NCI-H2081 (cell line): ENCODE data around the gene CNDP1.

ENCODE experiments used
- DNase-seq, 2 experiments: peaks; one replicate each; lab custom pipeline; 2025; lab: John Stamatoyannopoulos, UW

CNDP1 gene

GRCh38 chr18:74507097-74507881, 27.0 kb upstream of the CNDP1 start:
- no peak for DNase-seq

GRCh38 chr18:74507927-74508326, 26.4 kb upstream of the CNDP1 start:
- DNase-seq = no peak

- no peak for DNase-seq
Observed at GRCh38 chr18:74508366-74508765, 25.9 kb upstream of the CNDP1 start.

DNA sequence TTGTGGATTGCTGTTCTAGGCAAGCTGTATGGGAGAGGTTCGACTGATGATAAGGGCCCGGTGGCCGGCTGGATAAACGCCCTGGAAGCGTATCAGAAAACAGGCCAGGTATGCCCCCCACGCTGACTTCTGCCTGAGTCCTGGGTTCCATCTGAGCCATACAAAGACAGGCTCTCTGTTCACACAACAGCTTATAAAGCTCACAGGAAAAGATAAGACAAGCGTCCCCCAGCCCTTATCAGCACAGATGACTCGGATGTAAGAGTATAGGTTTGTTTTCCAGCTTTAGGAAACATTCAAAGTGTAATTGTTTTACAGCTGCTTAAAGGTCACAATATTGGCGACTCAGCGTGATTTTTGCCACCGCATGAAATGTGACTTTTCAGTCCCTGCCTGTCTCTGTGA, 25.5 kb upstream of the CNDP1 start:
- no peak for DNase-seq

GRCh38 chr18:74509856-74510769, 24.2 kb upstream of the CNDP1 start:
- DNase-seq = no peak

DNA sequence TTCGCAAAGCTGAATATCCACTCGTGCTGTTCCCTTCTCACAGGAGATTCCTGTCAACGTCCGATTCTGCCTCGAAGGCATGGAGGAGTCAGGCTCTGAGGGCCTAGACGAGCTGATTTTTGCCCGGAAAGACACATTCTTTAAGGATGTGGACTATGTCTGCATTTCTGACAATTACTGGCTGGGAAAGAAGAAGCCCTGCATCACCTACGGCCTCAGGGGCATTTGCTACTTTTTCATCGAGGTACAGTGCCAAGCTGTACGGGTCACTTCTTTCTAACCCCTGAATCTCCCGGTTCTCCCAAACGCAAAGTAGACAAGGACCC, 23.6 kb upstream of the CNDP1 start:
- no peak for DNase-seq

- DNase-seq = no peak
Observed at GRCh38 chr18:74511823-74512222, 22.5 kb upstream of the CNDP1 start.

- no peak for DNase-seq
Observed at GRCh38 chr18:74512321-74513053, 21.8 kb upstream of the CNDP1 start.

GRCh38 chr18:74513149-74513882, 21.0 kb upstream of the CNDP1 start:
- no peak for DNase-seq

DNA sequence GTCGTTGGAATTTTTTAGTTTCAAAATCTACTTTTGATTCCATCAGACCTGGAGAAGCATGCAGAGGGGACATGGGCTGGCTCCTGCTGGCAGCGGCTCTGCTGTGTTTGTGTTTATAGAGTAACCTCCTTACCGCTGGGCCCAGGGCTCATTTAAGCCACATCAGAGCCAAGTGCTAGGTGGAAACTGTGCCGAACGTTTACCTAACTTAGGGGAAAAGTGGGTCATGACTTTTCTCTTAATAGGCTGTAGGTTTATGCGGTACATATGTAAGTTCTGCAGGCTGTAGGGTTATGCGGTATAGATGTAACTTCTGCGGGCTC, 20.5 kb upstream of the CNDP1 start:
- no peak for DNase-seq

DNA sequence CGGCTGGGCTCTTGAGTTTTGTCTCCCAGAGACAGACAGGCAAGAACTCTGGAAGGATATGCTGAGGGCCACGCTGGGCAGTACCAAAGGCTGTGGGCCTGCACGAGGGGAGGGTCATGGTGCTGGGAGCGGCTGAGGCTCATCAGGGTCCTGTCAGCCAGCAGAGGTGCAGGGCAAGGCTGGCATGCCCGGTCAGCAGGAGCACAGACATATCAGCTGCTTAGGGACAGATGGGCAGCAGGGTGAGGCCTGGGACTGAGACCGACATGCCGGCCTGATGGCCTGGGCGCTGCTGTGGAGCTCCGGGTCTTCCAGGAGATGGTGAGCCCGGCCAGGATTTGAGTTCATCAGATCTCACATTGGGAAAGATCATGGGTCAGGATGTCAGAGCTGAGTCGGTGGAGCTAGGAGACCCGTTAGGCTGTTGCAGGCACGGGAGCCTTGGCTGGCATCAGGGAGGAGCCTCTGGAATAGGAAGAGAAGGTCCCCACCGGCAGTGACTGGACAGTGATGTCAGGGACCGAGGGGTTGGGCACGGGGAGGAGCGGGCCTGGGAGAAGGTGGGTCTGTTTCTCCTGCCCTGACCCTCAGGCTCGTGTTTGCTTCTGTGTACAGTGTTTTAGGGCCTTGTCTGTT, 19.3 kb upstream of the CNDP1 start:
- DNase-seq = no peak

GRCh38 chr18:74515620-74516231, 18.6 kb upstream of the CNDP1 start:
- DNase-seq = no peak

DNA sequence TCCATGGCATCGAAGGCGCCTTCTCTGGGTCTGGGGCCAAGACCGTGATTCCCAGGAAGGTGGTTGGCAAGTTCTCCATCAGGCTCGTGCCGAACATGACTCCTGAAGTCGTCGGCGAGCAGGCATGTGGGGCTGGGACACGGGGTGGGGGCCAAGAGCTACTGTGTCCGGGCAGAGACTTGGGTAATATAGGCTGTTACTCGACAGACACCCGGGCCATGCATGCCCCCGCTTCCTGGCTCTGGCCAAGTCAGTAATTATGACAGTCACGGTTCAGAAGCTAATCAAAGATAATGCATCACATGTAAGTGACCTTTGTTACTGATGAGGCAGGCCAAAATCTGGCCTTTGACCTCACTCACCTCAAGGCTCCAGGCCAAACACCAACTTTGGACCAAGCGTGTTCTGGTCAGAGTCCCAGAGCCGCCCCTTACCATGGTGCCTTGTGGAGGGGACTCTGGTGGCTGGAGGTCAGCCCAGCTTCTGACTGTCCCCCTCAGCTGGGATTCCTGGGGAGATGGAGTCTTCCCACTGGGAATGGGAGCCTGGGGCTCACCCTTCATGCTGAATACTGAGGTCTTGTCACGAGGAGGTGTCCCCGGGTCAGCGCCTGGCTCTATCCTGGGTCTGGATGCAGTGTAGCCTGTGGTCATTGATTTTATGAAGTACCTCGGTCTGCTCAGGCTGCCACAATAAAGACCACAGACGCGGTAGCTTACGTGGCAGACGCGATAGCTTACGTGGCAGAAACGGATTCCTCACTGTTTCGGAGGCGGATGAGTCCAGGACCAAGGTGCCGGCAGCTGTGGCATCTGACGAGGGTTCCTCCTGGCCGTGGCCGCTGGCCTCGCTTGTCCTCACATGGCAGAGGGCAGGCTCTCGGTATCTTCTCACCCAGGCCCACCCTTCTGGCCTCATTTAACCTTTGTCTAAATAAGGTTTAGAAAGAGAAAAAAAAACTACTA, 17.7 kb upstream of the CNDP1 start:
- DNase-seq = no peak

DNA sequence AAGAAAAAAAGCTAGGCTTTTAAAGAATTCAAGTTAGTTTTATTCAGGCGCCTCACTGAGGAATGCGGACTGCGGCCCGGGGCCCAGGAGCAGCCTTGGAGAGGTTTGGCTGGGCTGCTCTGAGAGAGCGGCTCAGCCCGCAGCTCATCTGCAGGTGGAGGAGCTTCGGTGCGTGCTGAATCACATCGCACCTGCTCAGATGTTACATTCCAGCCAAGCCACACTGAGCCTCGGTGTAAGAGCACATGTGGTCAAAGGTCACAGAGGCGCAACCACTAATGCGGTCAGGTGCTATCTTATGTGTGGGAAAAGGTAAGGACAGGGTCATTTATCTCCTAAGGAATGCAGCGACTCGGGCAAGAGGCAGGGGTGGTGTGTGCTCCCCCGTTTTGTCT, 17.1 kb upstream of the CNDP1 start:
- no peak for DNase-seq

DNA sequence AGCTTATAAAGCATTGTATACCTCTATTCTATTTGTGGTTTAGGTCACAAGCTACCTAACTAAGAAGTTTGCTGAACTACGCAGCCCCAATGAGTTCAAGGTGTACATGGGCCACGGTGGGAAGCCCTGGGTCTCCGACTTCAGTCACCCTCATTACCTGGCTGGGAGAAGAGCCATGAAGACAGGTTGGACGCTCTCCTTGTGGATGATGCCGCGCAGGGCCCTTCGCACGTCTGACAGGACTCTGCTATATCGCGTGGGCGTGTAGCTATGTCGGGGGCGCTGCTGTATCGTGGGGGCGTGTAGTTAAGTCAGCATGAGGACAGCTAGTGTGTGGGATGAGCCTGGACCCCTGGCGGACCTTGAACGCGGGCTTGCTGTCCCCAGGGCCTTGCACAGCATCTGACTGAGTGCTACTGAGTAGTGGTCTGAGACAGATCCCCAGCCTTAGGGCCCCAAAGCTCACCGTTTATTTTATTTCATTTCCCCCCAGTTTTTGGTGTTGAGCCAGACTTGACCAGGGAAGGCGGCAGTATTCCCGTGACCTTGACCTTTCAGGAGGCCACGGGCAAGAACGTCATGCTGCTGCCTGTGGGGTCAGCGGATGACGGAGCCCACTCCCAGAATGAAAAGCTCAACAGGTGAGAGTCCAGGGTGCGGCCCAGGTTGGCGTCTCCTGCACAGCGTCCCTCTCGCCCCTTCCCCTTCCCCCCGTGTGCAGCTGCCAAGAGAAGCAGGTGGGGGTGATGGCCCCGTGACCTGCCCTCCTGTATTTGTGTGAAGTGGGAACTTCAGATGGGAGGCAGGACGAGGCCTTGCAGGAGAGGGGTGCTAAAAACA, 15.6 kb upstream of the CNDP1 start:
- no peak for DNase-seq

DNA sequence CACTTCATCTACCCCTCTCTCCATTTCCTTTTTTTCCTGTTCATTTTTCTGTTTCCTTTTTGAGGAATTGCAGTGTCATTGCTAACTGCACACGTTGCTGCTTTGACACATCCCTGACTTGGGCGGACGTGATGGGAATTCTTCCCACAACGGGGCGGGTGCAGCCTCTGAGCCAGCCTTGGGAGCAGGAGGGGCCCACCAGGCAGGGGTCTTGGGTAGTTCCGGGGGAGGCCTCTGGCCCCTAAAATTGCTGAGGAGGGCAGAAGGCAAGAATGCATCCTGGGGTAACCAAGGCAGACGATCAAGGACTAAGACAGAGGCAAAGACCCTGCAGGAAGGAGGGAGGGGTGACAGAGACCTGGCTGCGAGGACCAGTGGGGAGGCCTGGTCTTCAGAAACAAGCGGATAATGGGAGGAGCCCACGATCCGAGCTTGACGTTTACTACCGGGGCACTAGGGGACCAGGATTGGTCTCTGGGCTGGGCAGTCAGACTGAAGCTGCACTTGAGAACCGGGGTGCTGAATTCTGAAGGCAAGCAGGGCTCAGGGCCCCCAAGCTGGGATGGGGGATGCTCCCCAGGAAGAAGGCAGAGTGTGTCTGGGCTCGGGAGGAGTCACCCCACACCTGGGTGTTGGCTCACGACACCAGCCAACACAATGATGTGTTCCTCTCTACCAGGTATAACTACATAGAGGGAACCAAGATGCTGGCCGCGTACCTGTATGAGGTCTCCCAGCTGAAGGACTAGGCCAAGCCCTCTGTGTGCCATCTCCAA, 14.8 kb upstream of the CNDP1 start:
- DNase-seq = no peak

- DNase-seq = no peak
Observed at GRCh38 chr18:74520096-74520833, 14.0 kb upstream of the CNDP1 start.
